ENCODE data around the gene SLC16A9.

SLC16A9 gene

GRCh38 chr10:59635502-59636290 lies 74.0 kb downstream of the SLC16A9 start:
- FAIRE-seq (no peak), DNase-seq (ENCODE audit: extremely low spot score, insufficient read length, low read depth) (no peak)

GRCh38 chr10:59634102-59634501 lies 75.5 kb downstream of the SLC16A9 start:
- no peak for FAIRE-seq
- no peak for DNase-seq (ENCODE audit: extremely low spot score, insufficient read length, low read depth)

GRCh38 chr10:59633063-59633462 lies 76.6 kb downstream of the SLC16A9 start:
- FAIRE-seq (no peak), DNase-seq (ENCODE audit: extremely low spot score, insufficient read length, low read depth) (no peak)

DNA sequence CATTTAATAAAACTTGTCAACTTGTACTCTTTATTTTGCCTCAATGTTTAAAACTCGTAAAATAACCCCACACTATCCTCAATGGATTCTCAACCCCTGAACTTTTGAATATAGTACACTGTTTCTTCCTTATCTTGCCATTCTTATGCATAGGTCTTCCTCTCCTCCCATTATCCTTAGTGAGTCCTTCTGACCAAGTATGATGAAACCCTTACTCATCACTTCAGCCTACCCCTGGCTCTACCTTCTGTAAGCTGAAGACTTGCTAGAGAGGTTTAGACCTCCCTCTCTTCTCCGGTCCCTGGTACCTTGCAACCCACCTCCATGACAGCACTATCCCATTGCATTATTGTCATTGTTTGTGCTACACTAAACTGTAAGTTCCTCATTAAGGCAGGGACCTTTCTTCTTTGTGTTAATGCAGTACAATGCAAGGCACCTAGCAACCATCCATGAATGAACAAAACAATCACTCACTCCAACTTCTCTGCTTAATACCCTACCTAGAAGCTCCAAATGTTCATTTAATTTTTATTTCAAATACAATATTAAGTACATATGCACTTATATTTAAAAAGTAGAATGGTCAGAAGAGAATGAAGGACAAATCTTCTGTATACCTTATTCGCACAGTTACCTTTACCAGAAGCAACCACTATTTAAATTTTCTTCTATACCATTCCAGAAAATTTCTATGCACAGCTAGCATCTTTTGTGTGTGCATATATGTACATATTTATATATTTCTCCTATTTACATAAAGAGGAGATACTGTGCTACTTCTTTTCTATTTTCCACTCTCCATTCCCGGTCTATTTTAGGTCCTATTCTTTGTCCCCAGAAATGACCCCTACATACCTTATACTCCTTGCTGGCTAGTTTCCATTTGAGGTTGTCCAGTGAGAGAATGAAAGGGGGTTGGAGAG lies 77.5 kb downstream of the SLC16A9 start:
- FAIRE-seq (no peak), DNase-seq (ENCODE audit: extremely low spot score, insufficient read length, low read depth) (no peak)

- no peak for FAIRE-seq
Observed at GRCh38 chr10:59631237-59631636, 78.4 kb downstream of the SLC16A9 start.

DNA sequence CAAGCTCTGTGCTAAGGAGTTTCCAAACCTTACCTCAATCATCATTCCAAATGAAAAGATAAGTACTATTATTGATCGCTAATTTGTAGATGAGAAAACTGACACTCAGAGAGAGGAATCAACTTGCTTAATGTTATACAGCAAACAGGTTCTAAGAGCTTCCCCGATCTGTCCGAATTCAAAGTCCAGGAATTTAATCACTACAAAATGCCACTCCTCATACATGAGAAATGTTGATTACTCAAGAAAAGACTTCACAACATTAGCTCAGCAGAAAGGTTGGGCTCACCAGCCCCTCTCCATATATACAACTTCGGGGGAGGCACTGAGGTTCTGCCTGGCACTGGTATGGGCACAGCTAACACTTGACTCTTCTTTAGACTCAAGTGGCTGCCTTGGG lies 80.7 kb downstream of the SLC16A9 start:
- FAIRE-seq, result no peak

More at GRCh38 chr10:59631237-59631636, 78.4 kb downstream of the SLC16A9 start:
- DNase-seq (ENCODE audit: extremely low spot score, insufficient read length, low read depth), result no peak

GRCh38 chr10:59628456-59628855 lies 81.2 kb downstream of the SLC16A9 start:
- no peak for FAIRE-seq

More for the DNA sequence above, 80.7 kb downstream of the SLC16A9 start:
- no peak for DNase-seq (ENCODE audit: extremely low spot score, insufficient read length, low read depth)

GRCh38 chr10:59627366-59628018 lies 82.2 kb downstream of the SLC16A9 start:
- no peak for DNase-seq (ENCODE audit: extremely low spot score, insufficient read length, low read depth)

More at GRCh38 chr10:59628456-59628855, 81.2 kb downstream of the SLC16A9 start:
- no peak for DNase-seq (ENCODE audit: extremely low spot score, insufficient read length, low read depth)

GRCh38 chr10:59626523-59626869 lies 83.2 kb downstream of the SLC16A9 start:
- DNase-seq (ENCODE audit: extremely low spot score, insufficient read length, low read depth) (no peak), FAIRE-seq (no peak)

More at GRCh38 chr10:59627366-59628018, 82.2 kb downstream of the SLC16A9 start:
- no peak for FAIRE-seq

GRCh38 chr10:59625721-59626522 lies 83.7 kb downstream of the SLC16A9 start:
- DNase-seq (ENCODE audit: extremely low spot score, insufficient read length, low read depth) (peak; percentile 29), FAIRE-seq (peak; percentile 82)

DNA sequence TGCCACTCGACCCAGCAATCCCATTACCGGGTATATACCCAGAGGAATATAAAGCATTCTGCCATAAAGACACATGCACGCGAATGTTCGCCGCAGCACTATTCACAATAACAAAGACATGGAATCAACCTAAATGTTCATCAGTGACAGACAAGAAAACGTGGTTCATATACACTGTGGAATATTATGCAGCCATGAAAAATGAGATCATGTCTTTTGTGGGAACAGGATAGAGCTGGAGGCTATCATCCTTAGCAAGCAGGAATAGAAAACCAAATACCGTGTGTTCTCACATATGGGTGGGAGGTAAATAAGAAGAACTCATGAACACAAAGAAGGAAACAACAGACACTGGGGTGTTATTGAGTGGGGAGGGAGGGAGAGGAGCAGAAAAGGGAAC lies 84.7 kb downstream of the SLC16A9 start:
- no peak for DNase-seq (ENCODE audit: extremely low spot score, insufficient read length, low read depth)
- FAIRE-seq, result no peak

DNA sequence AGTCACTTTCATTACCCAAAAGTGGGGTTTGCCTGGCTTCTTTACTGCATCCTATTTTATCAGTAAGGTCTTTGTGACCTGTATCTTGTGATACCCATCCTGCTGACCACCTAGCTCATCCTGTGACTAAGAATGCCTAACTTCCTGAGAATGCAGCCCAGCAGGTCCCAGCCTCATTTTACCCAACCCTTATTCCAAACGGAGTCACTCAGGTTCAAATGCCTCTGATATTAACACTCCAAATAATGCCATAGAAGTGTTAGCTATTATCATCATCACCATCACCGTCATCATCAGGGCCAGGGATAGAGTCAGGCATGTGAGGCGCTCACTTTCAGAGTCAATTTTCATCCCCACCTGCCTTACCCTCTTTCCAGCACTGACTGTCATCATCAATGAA lies 85.5 kb downstream of the SLC16A9 start:
- FAIRE-seq (no peak), DNase-seq (ENCODE audit: extremely low spot score, insufficient read length, low read depth) (no peak)

GRCh38 chr10:59623133-59624121 lies 86.2 kb downstream of the SLC16A9 start:
- no peak for FAIRE-seq

DNA sequence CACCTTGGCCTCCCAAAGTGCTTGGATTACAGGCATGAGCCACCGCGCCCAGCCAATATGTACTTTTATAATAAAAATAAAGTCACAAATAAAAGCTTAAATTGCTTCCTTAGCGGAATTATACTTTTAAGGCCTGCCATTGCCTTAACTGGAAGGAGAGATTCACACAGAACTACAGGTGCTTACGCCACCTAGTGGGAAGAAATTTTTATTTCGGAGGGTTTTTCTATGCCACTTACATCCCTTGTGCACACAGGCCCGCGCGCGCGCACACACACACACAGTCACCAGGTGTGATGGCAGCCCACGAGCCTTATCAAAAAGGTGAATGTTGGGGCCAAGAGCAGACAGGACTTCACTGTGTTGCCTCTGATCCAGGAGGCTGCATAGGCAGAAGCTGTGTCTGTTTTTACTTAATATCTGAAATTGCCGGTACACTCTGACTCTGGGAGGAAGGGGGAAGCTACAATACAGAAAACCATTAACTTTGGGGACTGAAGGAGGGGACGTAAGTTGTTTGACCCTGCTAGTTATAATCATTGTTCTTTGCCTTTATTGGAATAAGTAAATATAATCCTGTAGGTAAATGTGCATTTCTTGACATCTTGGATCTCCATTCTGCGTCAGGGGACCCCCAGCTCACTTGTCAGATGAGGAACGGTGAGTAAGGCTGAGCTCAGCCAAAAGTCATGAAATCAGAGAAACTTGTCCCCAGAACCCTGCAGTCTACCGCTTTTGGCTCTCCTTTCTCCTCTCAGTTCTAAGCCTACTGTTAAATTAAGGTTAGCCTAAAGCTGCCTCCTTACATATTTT lies 87.1 kb downstream of the SLC16A9 start:
- FAIRE-seq, result no peak
- no peak for DNase-seq (ENCODE audit: extremely low spot score, insufficient read length, low read depth)

More at GRCh38 chr10:59623133-59624121, 86.2 kb downstream of the SLC16A9 start:
- no peak for DNase-seq (ENCODE audit: extremely low spot score, insufficient read length, low read depth)

GRCh38 chr10:59621771-59622170 lies 87.9 kb downstream of the SLC16A9 start:
- DNase-seq (ENCODE audit: extremely low spot score, insufficient read length, low read depth) (no peak), FAIRE-seq (no peak)

DNA sequence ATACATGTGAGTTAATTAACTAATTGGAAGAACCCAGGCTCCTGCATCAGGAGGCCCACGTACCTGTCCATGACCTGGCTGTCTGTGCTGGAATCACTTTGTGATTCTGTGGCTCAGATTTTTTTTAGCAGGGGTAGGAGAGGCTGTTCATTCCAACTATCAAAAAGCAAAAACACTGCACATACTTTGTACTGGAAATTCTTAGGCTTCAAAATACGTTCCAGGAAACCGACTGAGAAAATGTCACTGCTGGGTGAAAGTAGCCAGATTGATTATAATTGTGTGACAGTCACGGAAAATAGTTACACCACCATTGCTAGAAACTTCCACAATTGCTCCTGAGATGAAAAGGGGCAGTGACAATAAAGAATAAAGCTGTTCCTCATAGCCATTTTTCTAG lies 91.0 kb downstream of the SLC16A9 start:
- FAIRE-seq, result no peak
- DNase-seq (ENCODE audit: extremely low spot score, insufficient read length, low read depth), result no peak

GRCh38 chr10:59617996-59618395 lies 91.7 kb downstream of the SLC16A9 start:
- DNase-seq (ENCODE audit: extremely low spot score, insufficient read length, low read depth) (no peak), FAIRE-seq (no peak)

GRCh38 chr10:59611048-59611447 lies 98.6 kb downstream of the SLC16A9 start:
- FAIRE-seq (no peak), DNase-seq (ENCODE audit: extremely low spot score, insufficient read length, low read depth) (no peak)

All from GM18507 (cell line).